ENCODE measurements around the gene TRIM24. TPM values are rescaled to one million over a fixed set of nuclear protein-coding genes. Genes with fewer than 3 reads are reported as not detected.

TRIM24 gene
- polyA plus RNA-seq, 6 donors from 2014 or later, result 4.8 to 10.3 (median 6.3) TPM

DNA sequence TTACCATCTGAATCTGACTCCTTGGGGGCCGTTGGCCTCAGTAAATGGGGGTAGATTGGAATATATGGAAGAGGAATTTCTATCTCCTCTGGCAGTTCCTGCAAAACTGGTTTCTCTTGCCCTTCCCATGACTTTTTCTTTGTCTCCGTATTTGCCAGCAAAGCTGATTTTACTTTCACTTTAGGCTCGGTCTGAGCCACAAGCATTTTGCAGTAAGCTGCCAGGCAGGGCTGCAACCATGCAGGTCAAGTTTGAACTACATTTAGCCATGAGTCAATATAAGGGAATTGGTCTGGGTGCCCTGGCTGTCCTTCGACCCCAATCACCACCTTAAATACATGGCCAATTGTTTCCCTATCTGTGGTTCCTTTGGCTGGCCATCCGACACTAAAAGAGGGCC, 104.3 kb downstream of the TRIM24 start:
- Mint-ChIP-seq H3K27me3 (no peaks in the 10 kb centered on the region), H3K27ac (peak overlapping the region in 3 of 6 donors; percentile 24 to 76 (median 59)), H3K9me3 (peaks cover 16 to 70% (median 55%) of the 10 kb centered on the region in 7 donors), H3K36me3 (peaks cover 71 to 75% of the 10 kb centered on the region in 2 donors), H3K4me3 (peak overlapping the region in 1 of 8 donors; percentile 22), H3K4me1 (peaks cover 0 to 2% (median 0%) of the 10 kb centered on the region in 3 donors)
- no peak for DNase-seq
- ATAC-seq (ENCODE audit: low read depth in 2 of 2), result no peak

DNA sequence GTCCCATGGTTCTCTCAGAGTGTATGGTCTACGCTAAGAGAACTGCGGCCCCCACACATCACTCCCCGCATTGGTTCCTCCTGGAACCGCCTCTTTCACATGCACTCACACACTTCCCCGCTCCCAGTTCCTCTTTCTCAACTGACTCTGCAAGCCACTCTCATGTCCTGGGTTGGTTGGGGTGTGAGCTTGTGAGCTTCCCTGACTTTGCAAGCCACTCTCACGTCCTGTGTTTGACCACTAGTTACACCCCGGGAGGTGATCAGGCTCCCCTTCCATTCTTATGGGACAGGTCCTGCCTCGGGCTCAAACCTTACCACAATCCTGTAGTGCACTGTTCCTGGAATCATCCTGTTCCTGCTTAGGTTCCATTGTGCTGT, 105.0 kb downstream of the TRIM24 start:
- Mint-ChIP-seq H3K27me3 (no peaks in the 10 kb centered on the region), H3K4me3 (peak overlapping the region in 1 of 8 donors; percentile 33), H3K4me1 (peaks cover 0 to 2% (median 0%) of the 10 kb centered on the region in 3 donors), H3K36me3 (peaks cover 70 to 72% of the 10 kb centered on the region in 2 donors), H3K27ac (peak overlapping the region in 4 of 6 donors; percentile 18 to 76 (median 70)), H3K9me3 (peaks cover 16 to 64% (median 55%) of the 10 kb centered on the region in 7 donors)
- ATAC-seq (ENCODE audit: low read depth in 2 of 2), result no peak
- DNase-seq, result no peak

DNA sequence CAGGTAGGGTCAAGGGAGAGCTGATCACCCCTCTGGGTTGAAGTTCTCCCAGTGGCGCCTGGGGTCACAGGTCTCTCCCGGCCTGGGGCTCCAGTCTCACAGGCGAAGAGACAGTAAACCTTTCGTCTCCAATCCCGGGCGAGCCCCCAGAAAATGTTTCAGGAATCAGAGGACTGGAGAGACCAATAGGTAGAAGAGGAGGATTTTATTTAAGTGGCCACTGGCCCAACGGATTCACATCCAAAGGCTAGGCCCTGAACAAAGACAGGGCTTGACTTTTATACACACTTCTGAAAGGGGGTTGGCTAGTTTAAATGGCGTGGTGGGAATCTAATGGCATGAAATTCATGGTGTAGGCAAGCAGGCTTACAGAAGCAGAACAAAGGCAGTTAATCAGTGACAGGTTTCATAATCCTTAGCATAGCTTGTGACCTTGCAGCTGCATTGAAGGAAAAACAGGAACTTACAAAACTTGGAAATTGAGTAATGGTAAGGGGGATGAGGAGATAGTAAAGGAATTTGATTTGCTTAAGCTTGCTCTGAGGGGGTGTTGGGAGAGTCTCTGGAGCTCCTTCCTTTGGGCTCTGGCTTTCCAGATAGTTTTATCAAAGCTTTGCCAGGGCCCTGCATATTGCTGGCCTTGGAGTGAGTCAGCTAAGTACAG, 105.5 kb downstream of the TRIM24 start:
- DNase-seq, result no peak
- peaks cover 0 to 2% (median 0%) of the 10 kb centered on the region in 3 donors for H3K4me1 Mint-ChIP-seq
- ATAC-seq (ENCODE audit: low read depth in 2 of 2), result no peak
- H3K4me3 Mint-ChIP-seq, result peak overlapping the region in 1 of 8 donors; percentile 33
- peaks cover 16 to 58% (median 50%) of the 10 kb centered on the region in 7 donors for H3K9me3 Mint-ChIP-seq
- peaks cover 70% of the 10 kb centered on the region in 2 donors for H3K36me3 Mint-ChIP-seq
- H3K27ac Mint-ChIP-seq, result peak overlapping the region in 1 of 6 donors; percentile 40
- no peaks in the 10 kb centered on the region for H3K27me3 Mint-ChIP-seq

DNA sequence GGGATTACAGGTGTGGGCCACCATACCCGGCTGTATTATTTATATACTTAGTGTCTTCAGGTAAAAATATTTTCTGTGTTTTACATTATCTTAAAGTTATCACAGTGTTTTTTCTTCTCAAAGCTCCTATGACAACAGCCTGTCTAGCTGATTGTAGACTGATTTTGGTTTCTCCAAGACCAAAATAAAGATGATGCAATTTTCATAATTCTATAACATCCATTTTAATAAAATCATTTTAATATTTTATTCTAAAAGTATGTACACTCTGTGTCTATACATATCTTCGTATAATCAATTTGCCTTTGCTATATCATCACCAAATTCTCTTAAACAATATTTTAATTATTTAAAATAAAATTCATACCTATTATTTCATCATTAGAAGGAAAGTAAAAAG, 108.6 kb downstream of the TRIM24 start:
- H3K9me3 Mint-ChIP-seq, result peaks cover 8 to 36% (median 31%) of the 10 kb centered on the region in 7 donors
- ATAC-seq (ENCODE audit: low read depth in 2 of 2) (no peak), DNase-seq (no peak)
- no peak overlapping the region for H3K4me3 Mint-ChIP-seq
- H3K36me3 Mint-ChIP-seq, result peaks cover 59 to 68% of the 10 kb centered on the region in 2 donors
- peaks cover 0 to 2% (median 0%) of the 10 kb centered on the region in 3 donors for H3K4me1 Mint-ChIP-seq
- H3K27me3 Mint-ChIP-seq, result no peaks in the 10 kb centered on the region
- no peak overlapping the region for H3K27ac Mint-ChIP-seq

DNA sequence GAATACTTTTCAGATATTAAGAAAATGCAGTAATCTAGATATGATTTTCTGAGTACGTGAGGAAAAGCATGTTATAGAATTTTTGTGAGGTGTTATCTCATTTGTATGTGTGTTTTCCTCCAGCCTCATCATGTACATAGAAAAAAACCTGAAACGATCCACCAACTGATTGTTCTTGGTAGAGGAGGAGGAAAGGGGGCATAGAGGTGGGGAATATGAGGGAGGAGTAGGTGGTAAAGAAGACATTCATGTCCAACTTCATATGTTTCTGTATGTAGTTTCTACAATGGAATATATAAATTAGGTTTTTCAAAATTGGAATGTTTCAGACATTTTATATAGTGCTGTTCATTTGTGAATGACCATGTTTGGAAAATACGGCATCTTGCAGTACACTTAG, 109.4 kb downstream of the TRIM24 start:
- DNase-seq (no peak), ATAC-seq (ENCODE audit: low read depth in 2 of 2) (no peak)
- Mint-ChIP-seq H3K9me3 (peaks cover 8 to 29% (median 24%) of the 10 kb centered on the region in 7 donors), H3K36me3 (peaks cover 57 to 68% of the 10 kb centered on the region in 2 donors), H3K27me3 (no peaks in the 10 kb centered on the region), H3K4me3 (no peak overlapping the region), H3K4me1 (peaks cover 0 to 2% (median 0%) of the 10 kb centered on the region in 3 donors), H3K27ac (peak overlapping the region in 2 of 6 donors; percentile 71 to 74)

DNA sequence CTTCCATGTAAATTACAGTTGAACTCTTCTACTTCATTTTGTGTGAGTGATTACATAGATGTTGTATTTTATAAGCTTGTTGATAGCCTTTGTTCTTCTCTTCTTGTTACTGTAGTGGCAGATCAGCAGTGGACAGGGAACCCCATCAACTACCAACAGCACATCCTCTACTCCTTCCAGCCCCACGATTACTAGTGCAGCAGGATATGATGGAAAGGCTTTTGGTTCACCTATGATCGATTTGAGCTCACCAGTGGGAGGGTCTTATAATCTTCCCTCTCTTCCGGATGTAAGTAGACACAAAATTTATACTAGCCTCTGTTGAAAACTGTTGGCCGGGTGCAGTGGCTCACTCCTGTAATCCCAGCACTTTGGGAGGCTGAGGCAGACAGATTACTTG, 110.7 kb downstream of the TRIM24 start:
- no peaks in the 10 kb centered on the region for H3K27me3 Mint-ChIP-seq
- H3K4me3 Mint-ChIP-seq, result no peak overlapping the region
- peaks cover 0 to 2% (median 0%) of the 10 kb centered on the region in 3 donors for H3K4me1 Mint-ChIP-seq
- no peak overlapping the region for H3K27ac Mint-ChIP-seq
- peaks cover 2 to 16% (median 11%) of the 10 kb centered on the region in 7 donors for H3K9me3 Mint-ChIP-seq
- H3K36me3 Mint-ChIP-seq, result peaks cover 49 to 59% of the 10 kb centered on the region in 2 donors
- no peak for ATAC-seq (ENCODE audit: low read depth in 2 of 2)
- DNase-seq, result no peak

DNA sequence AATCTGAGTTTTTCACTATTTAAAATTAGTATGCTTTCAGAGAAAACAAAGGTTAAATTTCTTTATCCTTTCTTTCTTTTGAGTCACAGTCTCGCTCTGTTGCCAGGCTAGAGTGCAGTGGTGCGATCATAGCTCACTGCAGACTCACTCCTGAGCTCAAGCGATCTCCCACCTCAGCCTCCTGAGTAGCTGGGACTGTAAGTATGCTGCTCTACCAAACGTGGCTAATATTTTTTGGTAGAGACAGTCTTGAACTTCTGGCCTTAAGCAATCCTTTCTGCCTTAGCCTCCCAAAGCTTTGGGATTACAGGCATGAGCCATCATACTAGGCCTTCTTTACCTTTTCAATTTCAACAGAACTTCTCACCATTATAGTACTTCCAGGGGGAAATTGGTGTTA, 113.7 kb downstream of the TRIM24 start:
- ATAC-seq (ENCODE audit: low read depth in 2 of 2) (no peak), DNase-seq (no peak)
- Mint-ChIP-seq H3K4me1 (no peaks in the 10 kb centered on the region), H3K9me3 (peaks cover 0 to 3% (median 0%) of the 10 kb centered on the region in 7 donors), H3K27ac (no peak overlapping the region), H3K4me3 (no peak overlapping the region), H3K36me3 (peaks cover 51 to 62% of the 10 kb centered on the region in 2 donors), H3K27me3 (no peaks in the 10 kb centered on the region)

DNA sequence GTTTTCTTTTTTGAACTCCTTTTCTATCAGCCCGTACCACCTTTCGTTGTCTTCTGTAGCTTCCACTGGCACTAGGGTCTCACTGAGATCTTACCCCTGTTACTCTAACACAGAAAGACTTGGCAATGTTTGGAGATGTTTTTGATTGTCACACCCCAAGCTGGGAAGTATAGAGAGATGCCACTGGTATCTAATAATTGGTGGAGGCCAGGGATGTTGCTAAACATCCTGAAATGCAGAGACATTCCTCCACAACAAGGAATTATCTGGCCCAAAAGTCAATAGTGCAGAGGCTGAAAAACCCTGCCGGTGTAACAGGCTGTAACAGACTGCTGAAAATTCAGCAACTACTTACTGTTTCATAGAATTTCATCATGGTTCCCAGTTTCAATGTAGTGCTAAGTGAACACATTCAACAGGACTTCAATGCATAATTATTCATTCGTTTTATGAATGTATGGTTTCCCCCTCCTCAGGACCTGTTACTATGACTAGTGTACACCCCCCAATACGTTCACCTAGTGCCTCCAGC, 115.9 kb downstream of the TRIM24 start:
- ATAC-seq (ENCODE audit: low read depth in 2 of 2) (no peak), DNase-seq (no peak)
- no peaks in the 10 kb centered on the region for H3K27me3 Mint-ChIP-seq
- no peaks in the 10 kb centered on the region for H3K4me1 Mint-ChIP-seq
- no peak overlapping the region for H3K27ac Mint-ChIP-seq
- peaks cover 34 to 60% of the 10 kb centered on the region in 2 donors for H3K36me3 Mint-ChIP-seq
- no peak overlapping the region for H3K4me3 Mint-ChIP-seq
- peaks cover 0 to 3% (median 0%) of the 10 kb centered on the region in 7 donors for H3K9me3 Mint-ChIP-seq

DNA sequence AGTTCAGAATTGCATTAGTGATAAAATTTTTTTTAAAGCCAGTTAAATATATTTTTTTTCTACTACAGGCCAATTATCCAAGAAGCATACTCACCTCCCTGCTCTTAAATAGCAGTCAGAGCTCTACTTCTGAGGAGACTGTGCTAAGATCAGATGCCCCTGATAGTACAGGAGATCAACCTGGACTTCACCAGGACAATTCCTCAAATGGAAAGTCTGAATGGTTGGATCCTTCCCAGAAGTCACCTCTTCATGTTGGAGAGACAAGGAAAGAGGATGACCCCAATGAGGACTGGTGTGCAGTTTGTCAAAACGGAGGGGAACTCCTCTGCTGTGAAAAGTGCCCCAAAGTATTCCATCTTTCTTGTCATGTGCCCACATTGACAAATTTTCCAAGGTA, 119.1 kb downstream of the TRIM24 start:
- ATAC-seq (ENCODE audit: low read depth in 2 of 2), result no peak
- DNase-seq, result no peak
- peaks cover 0 to 3% (median 0%) of the 10 kb centered on the region in 7 donors for H3K9me3 Mint-ChIP-seq
- peaks cover 28 to 54% of the 10 kb centered on the region in 2 donors for H3K36me3 Mint-ChIP-seq
- no peaks in the 10 kb centered on the region for H3K4me1 Mint-ChIP-seq
- no peak overlapping the region for H3K4me3 Mint-ChIP-seq
- no peaks in the 10 kb centered on the region for H3K27me3 Mint-ChIP-seq
- no peak overlapping the region for H3K27ac Mint-ChIP-seq

DNA sequence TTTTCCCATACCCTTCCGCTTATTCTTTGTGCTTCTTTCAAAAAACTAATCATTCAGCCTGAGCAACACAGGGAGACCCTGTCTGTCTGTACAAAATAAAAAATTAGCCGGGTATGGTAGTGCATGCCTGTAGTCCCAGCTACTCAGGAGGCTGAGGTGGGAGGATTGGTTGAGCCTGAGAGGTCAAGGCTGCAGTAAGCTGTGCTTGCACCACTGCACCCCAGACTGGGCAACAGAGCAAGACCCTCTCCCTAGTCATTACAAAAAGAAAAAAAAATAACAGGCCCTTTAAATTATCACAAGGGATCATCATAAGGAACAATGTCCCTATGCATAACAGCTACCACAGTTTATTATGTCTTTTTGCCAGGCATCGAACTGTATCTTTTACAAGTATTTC, 119.6 kb downstream of the TRIM24 start:
- Mint-ChIP-seq H3K27ac (no peak overlapping the region), H3K36me3 (peaks cover 32 to 56% of the 10 kb centered on the region in 2 donors), H3K4me3 (no peak overlapping the region), H3K9me3 (peaks cover 0 to 3% (median 0%) of the 10 kb centered on the region in 7 donors), H3K27me3 (no peaks in the 10 kb centered on the region), H3K4me1 (no peaks in the 10 kb centered on the region)
- DNase-seq (no peak), ATAC-seq (ENCODE audit: low read depth in 2 of 2) (no peak)

DNA sequence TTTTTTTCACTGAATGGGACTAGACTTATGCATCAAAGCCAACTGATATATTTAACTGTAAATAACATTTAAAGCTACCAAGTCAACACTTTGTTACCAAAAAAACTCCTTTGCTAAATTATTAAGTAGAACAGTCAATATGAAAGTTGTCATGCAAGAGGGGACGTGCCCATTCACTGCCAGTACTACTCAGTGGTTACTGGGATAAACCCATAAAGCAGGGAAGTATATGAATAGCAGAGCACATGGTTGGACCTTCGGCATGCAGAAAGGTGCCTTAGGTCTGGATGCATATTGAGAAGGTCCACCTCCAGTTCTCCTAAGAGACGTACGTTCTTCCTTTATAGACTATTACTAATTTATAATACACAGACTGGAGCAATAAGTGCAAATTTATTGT, 121.0 kb downstream of the TRIM24 start:
- H3K4me3 Mint-ChIP-seq, result no peak overlapping the region
- H3K27me3 Mint-ChIP-seq, result no peaks in the 10 kb centered on the region
- H3K4me1 Mint-ChIP-seq, result no peaks in the 10 kb centered on the region
- H3K27ac Mint-ChIP-seq, result no peak overlapping the region
- ATAC-seq (ENCODE audit: low read depth in 2 of 2) (no peak), DNase-seq (no peak)
- no peaks in the 10 kb centered on the region for H3K9me3 Mint-ChIP-seq
- peaks cover 30 to 63% of the 10 kb centered on the region in 2 donors for H3K36me3 Mint-ChIP-seq

DNA sequence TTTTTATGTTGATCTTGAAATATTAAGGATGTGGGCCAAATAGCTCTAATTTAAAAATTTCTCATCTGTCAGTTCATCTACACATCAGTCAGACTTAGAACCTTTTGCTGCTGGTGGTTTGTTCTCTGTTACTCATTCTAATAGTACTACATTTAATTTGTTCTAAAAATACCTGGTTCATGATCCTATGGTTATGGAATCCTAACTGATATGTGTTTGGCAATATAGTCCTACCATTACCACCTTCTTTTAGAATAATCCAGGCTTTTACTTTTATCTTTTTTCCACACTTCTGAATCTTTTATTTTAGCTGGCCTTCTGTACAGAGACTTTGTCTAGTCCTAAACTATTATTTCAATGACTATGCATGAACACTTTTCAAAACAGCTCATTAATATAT, 124.2 kb downstream of the TRIM24 start:
- ATAC-seq (ENCODE audit: low read depth in 2 of 2), result no peak
- peaks cover 20 to 48% of the 10 kb centered on the region in 2 donors for H3K36me3 Mint-ChIP-seq
- no peak overlapping the region for H3K27ac Mint-ChIP-seq
- no peaks in the 10 kb centered on the region for H3K4me1 Mint-ChIP-seq
- no peaks in the 10 kb centered on the region for H3K27me3 Mint-ChIP-seq
- H3K4me3 Mint-ChIP-seq, result no peak overlapping the region
- no peak for DNase-seq
- no peaks in the 10 kb centered on the region for H3K9me3 Mint-ChIP-seq

DNA sequence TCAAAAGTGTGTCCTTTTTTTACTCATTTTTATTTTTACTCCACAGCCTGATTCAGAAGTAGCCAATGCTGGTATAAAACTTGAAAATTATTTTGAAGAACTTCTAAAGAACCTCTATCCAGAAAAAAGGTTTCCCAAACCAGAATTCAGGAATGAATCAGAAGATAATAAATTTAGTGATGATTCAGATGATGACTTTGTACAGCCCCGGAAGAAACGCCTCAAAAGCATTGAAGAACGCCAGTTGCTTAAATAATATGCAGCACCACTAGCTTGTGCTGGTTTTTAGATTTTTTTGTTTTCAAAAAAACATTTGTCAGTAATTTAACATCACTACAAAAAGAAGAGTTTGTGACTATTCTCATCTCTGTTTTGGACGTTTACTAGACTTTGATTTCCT, 124.6 kb downstream of the TRIM24 start:
- Mint-ChIP-seq H3K27ac (no peak overlapping the region), H3K27me3 (no peaks in the 10 kb centered on the region), H3K36me3 (peaks cover 20 to 44% of the 10 kb centered on the region in 2 donors), H3K4me1 (no peaks in the 10 kb centered on the region), H3K9me3 (no peaks in the 10 kb centered on the region), H3K4me3 (no peak overlapping the region)
- DNase-seq (no peak), ATAC-seq (ENCODE audit: low read depth in 2 of 2) (no peak)

DNA sequence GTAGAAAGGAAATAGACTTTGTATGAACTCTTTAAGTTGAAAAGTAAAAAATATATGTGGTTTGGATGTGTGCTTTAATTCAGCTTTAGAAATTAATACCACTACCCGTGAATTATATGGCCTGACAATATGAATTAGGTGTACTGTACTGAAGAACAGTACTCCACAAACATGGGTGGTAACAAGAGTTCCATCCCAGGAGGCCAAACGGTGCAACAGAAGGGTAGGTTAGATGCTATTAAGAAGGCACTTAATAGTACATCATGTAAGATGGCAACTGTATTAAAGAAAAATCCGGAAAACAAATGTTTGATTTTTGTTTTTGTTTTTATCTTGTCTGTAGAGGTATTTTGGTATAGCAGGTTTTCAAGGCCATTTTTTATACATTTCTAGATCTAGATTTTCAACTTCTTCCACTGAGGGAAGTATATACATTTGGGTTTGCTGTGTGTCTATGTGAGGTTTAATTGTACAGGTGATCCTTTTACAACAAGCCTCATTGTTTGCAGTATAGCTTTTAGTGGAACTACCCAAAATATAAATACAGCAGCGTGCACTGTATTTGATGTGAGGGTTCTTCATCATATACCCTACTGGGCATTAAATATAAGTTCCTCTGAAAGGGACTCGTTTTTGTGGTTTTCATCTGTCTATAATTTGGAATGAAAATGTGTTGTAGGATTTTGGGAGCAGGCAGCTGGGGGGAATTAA, 125.4 kb downstream of the TRIM24 start:
- no peak for ATAC-seq (ENCODE audit: low read depth in 2 of 2)
- no peak overlapping the region for H3K4me3 Mint-ChIP-seq
- H3K36me3 Mint-ChIP-seq, result peaks cover 20 to 36% of the 10 kb centered on the region in 2 donors
- no peak overlapping the region for H3K27ac Mint-ChIP-seq
- H3K4me1 Mint-ChIP-seq, result no peaks in the 10 kb centered on the region
- H3K27me3 Mint-ChIP-seq, result no peaks in the 10 kb centered on the region
- H3K9me3 Mint-ChIP-seq, result no peaks in the 10 kb centered on the region
- no peak for DNase-seq
